ENCODE measurements around the gene LPAR3.

LPAR3 gene

GRCh38 chr1:84770481-84770880 is 122.5 kb downstream of the LPAR3 start:
- TF ChIP-seq CTCF (IDR thresholded peaks at IDR 0.05; ENCODE audit: borderline replicate concordance, control extremely low read depth, extremely low read depth, insufficient read depth, missing control alignments), result no peak
- no peak for DNase-seq (ENCODE audit: low spot score)
- in situ Hi-C loops (cut with MboI; ENCODE audit: low sequenced_read_pairs, unreplicated experiment), result loop anchor here (10.0 to 25.0 kb wide), 3 partner anchors 164 to 858 kb away; partner anchors contain the start of gene PRKACB

DNA sequence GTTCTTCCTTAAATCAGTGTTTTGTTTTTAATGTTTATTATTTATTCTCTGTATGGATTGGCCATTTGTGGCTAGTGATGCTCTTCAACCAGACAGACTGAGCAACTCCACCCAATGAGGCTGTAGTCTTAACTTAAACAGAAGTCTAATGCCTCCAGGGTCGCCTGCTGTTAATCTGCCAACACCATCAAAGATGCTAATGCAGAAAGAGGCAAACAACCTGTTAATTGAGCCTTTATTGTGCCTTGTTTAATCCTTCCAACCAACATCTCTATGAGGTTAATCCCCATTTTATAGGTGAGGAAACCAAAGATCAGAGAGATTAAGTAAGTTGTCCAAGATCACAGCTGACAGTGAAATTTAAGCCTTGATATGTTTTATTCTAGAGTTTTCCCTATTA is 123.4 kb downstream of the LPAR3 start:
- in situ Hi-C loops (cut with MboI; ENCODE audit: low sequenced_read_pairs, unreplicated experiment), result loop anchor here (10.0 to 25.0 kb wide), 3 partner anchors 165 to 857 kb away; partner anchors contain the start of gene PRKACB
- DNase-seq (ENCODE audit: low spot score), result no peak
- no peak for TF ChIP-seq CTCF (IDR thresholded peaks at IDR 0.05; ENCODE audit: borderline replicate concordance, control extremely low read depth, extremely low read depth, insufficient read depth, missing control alignments)

- TF ChIP-seq CTCF (IDR thresholded peaks at IDR 0.05; ENCODE audit: borderline replicate concordance, control extremely low read depth, extremely low read depth, insufficient read depth, missing control alignments), result no peak
- in situ Hi-C loops (cut with MboI; ENCODE audit: low sequenced_read_pairs, unreplicated experiment), result loop anchor here (25.0 kb wide), 2 partner anchors 631 to 856 kb away; partner anchors contain the start of gene PRKACB
- DNase-seq (ENCODE audit: low spot score), result no peak
Observed at GRCh38 chr1:84768634-84769033, 124.4 kb downstream of the LPAR3 start.

GRCh38 chr1:84763912-84764680 is 128.9 kb downstream of the LPAR3 start:
- TF ChIP-seq CTCF (IDR thresholded peaks at IDR 0.05; ENCODE audit: borderline replicate concordance, control extremely low read depth, extremely low read depth, insufficient read depth, missing control alignments), result no peak
- in situ Hi-C loops (cut with MboI; ENCODE audit: low sequenced_read_pairs, unreplicated experiment), result loop anchor here (25.0 kb wide), 2 partner anchors 627 to 852 kb away; partner anchors contain the start of gene PRKACB
- DNase-seq (ENCODE audit: low spot score), result no peak

- in situ Hi-C loops (cut with MboI; ENCODE audit: low sequenced_read_pairs, unreplicated experiment), result loop anchor here (25.0 kb wide), 2 partner anchors 625 to 850 kb away; partner anchors contain the start of gene PRKACB
- no peak for TF ChIP-seq CTCF (IDR thresholded peaks at IDR 0.05; ENCODE audit: borderline replicate concordance, control extremely low read depth, extremely low read depth, insufficient read depth, missing control alignments)
- no peak for DNase-seq (ENCODE audit: low spot score)
Observed at GRCh38 chr1:84762664-84763063, 130.3 kb downstream of the LPAR3 start.
